A673 (cell line): Measurements from ENCODE around the gene WNK4. TPM values are rescaled to one million over a fixed set of nuclear protein-coding genes. Genes with fewer than 3 reads are reported as not detected.
A peak's percentile ranks its signal among the peaks of the same experiment; 100 is the strongest.

Experiments used
- BruUV-seq: library from RNA; stranded (reverse); fragments of 400-500 nt; replicated peaks from 2 replicates; lab custom pipeline; 2021; lab: Mats Ljungman, UMichigan
- CTCF ChIA-PET: fragments of 300-600 bp; sonication (Branson Sonifier 250); formaldehyde crosslinking; loops from one replicate; lab custom pipeline; 2022; ENCODE audit warnings: antibody characterized with exemption; lab: Charles Lee
- POLR2A ChIA-PET: fragments of 300-600 bp; sonication (Branson Sonifier 250); formaldehyde crosslinking; loops from one replicate; lab custom pipeline; 2022; ENCODE audit warnings: antibody characterized with exemption; ENCODE audit not compliant: low non-redundant PET; lab: Charles Lee
- DNase-seq: peaks from one replicate; pipeline ENCODE4 v3.0.0-alpha.2; 2015; ENCODE audit warnings: low spot score
- H3K27ac ChIP-seq: fragments of 200-600 bp; sonication (generic); 2 replicates; pipeline ENCODE4 v1.5.1; 2016; ENCODE audit warnings: mixed run types, low read depth, mild to moderate bottlenecking, mixed read lengths, antibody characterized with exemption, low read length; ENCODE audit not compliant: poor library complexity, severe bottlenecking
- H3K27me3 ChIP-seq: fragments of 200-600 bp; sonication (generic); replicated peaks from 2 replicates; pipeline ENCODE4 v1.6.1; 2017; ENCODE audit warnings: mixed run types, low read depth, mild to moderate bottlenecking, mixed read lengths, antibody characterized with exemption, low read length; ENCODE audit not compliant: insufficient read depth, poor library complexity
- H3K36me3 ChIP-seq: fragments of 200-600 bp; sonication (generic); 2 replicates; pipeline ENCODE4 v1.6.1; 2016; ENCODE audit warnings: mixed run types, mild to moderate bottlenecking, mixed read lengths, antibody characterized with exemption, low read length; ENCODE audit not compliant: insufficient read depth, poor library complexity, severe bottlenecking
- H3K4me1 ChIP-seq: fragments of 200-600 bp; sonication (generic); 2 replicates; pipeline ENCODE4 v1.6.1; 2017; ENCODE audit warnings: mixed run types, mild to moderate bottlenecking, mixed read lengths, antibody characterized with exemption, low read length; ENCODE audit not compliant: insufficient read depth, poor library complexity, severe bottlenecking
- H3K4me3 ChIP-seq: fragments of 200-600 bp; sonication (generic); 2 replicates; pipeline ENCODE4 v1.5.1; 2016; ENCODE audit warnings: low read depth, mixed run types, mild to moderate bottlenecking, mixed read lengths, low read length; ENCODE audit not compliant: poor library complexity, severe bottlenecking
- H3K9me3 ChIP-seq: fragments of 200-600 bp; sonication (generic); 2 replicates; pipeline ENCODE4 v1.6.1; 2016; ENCODE audit warnings: mixed run types, low read depth, mild to moderate bottlenecking, mixed read lengths, antibody characterized with exemption, low read length; ENCODE audit not compliant: poor library complexity, severe bottlenecking
- CTCF ChIP-seq: fragments of 300-800, 200-600 bp; sonication (generic); conservative IDR thresholded peaks from 2 replicates; pipeline ENCODE4 v1.5.1; 2017; ENCODE audit warnings: low read depth, mild to moderate bottlenecking, antibody characterized with exemption, low read length, moderate library complexity, mixed read lengths
- EZH2 ChIP-seq: fragments of 200-600 bp; sonication (generic); IDR thresholded peaks from 2 replicates; pipeline ENCODE4 v1.6.1; 2017; ENCODE audit warnings: borderline replicate concordance, low read depth, mild to moderate bottlenecking, mixed read lengths, antibody characterized with exemption, low read length; ENCODE audit not compliant: poor library complexity, severe bottlenecking
- intact Hi-C: fragments of 100-400 bp; cut with micrococcal nuclease; formaldehyde crosslinking; loops from one replicate; pipeline ENCODE4 v1.10.0; 2022; ENCODE audit not compliant: unreplicated experiment
- total RNA-seq: library from RNA; stranded (reverse); gene quantifications from 2 replicates; pipeline ENCODE4 v1.2.3, GENCODE V29; 2021

WNK4 gene
- total RNA-seq, 1 experiment from 2014 or later, result 0.11 TPM

DNA sequence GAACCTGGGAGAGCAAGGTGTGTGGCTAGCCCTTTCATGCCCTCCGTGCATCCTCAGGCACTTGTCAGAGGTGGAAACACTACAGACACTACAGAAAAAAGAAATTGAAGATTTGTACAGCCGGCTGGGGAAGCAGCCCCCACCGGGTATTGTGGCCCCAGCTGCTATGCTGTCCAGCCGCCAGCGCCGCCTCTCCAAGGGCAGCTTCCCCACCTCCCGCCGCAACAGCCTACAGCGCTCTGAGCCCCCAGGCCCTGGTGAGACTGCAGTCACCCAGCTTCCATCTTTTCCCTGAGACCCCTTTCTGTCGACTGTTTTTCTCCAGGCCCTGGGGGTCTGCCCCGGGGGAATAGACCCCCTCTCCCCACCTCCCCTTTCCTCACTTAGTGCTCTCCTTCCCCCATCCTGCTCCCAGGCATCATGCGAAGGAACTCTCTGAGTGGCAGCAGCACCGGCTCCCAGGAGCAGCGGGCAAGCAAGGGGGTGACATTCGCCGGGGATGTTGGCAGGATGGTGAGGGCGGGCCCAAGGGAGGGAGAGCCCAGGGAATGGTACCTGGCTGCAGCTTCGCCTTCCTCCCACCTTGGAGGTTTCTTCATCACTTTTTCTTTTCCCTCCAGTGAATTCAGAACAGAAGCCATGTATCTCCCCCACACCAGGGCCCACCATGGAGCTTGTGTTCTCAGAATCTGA, 15.8 kb downstream of the WNK4 start:
- no peak for DNase-seq
- POLR2A ChIA-PET, result no interaction called here
- no peaks in the 10 kb centered on the region for H3K36me3 ChIP-seq
- TF ChIP-seq CTCF (no peak), EZH2 (no peak)
- no peak overlapping the region for H3K4me3 ChIP-seq
- H3K27ac ChIP-seq, result no peak overlapping the region
- intact Hi-C loops, result no loop called here
- BruUV-seq, result no TSS peak
- no peaks in the 10 kb centered on the region for H3K9me3 ChIP-seq
- H3K4me1 ChIP-seq, result no peaks in the 10 kb centered on the region
- CTCF ChIA-PET, result no interaction called here
- H3K27me3 ChIP-seq, result no peaks in the 10 kb centered on the region

GRCh38 chr17:42797067-42798007, 16.9 kb downstream of the WNK4 start:
- H3K4me1 ChIP-seq, result no peaks in the 10 kb centered on the region
- TF ChIP-seq EZH2, result no peak
- TF ChIP-seq CTCF, result no peak
- H3K9me3 ChIP-seq, result no peaks in the 10 kb centered on the region
- no peaks in the 10 kb centered on the region for H3K36me3 ChIP-seq
- no peak overlapping the region for H3K27ac ChIP-seq
- no TSS peak for BruUV-seq
- H3K27me3 ChIP-seq, result no peaks in the 10 kb centered on the region
- H3K4me3 ChIP-seq, result peak overlapping the region; percentile 64
- no peak for DNase-seq
- POLR2A ChIA-PET, result no interaction called here
- intact Hi-C loops, result no loop called here
- CTCF ChIA-PET, result no interaction called here

- CTCF ChIA-PET, result no interaction called here
- no peak for DNase-seq
- no peaks in the 10 kb centered on the region for H3K36me3 ChIP-seq
- POLR2A ChIA-PET, result no interaction called here
- H3K27me3 ChIP-seq, result no peaks in the 10 kb centered on the region
- BruUV-seq, result no TSS peak
- H3K27ac ChIP-seq, result peak overlapping the region; percentile 59
- TF ChIP-seq CTCF (no peak), EZH2 (no peak)
- intact Hi-C loops, result no loop called here
- no peaks in the 10 kb centered on the region for H3K4me1 ChIP-seq
- H3K9me3 ChIP-seq, result no peaks in the 10 kb centered on the region
- peak overlapping the region; percentile 64 for H3K4me3 ChIP-seq
These were observed 17.6 kb downstream of the WNK4 start for GRCh38 chr17:42798011-42798382.
